Measurements from ENCODE around the gene EPS8. TPM values are rescaled to one million over a fixed set of nuclear protein-coding genes. Genes with fewer than 3 reads are reported as not detected.

The EPS8 gene
- polyA plus RNA-seq, 1 of the 3 experiments (the other 2 are of a cell fraction): 19.8 TPM

DNA sequence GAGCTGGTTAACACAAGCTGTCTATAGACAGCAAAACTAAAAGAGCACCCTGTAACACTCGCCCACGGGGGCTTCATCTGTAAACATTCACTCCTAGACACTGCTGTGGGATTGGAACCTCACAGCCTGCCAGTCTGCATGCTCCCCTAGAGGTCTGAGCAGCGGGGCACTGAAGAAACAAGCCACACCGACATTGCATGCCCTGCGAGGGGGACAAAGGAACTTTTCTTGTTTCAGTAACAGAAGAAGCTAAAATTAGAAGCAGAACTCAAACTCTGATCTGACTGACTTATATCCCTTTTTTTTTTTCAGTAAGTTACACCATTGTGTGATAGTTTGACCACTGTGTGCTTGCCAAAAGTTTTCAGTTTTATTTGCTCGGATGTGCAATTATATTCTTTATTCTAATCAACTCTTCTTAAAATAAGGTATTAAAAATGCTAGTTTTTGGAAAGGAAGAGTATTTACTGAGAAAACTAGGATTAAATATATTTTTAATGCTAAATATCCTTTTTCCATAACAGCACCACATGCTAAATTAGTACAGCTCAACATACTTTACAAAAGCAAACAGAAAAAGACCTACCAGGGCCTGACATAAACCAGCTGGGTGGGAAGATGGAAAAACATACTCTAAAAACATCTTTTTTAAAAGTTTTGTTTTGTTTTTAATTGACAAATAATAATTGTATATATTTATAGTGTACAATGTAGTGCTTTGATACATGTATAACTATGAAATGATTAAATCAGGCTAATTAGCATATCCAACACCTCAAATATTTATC is 100.2 kb downstream of the EPS8 start:
- Histone ChIP-seq H3K9ac (no peak overlapping the region), H3K9me3 (no peaks in the 10 kb centered on the region), H3K4me2 (peak overlapping the region; percentile 57), H3K27me3 (ENCODE audit: insufficient read depth) (no peaks in the 10 kb centered on the region), H2AFZ (ENCODE audit: low read depth) (no peak overlapping the region), H3F3A (replicated peaks; ENCODE audit: insufficient read depth) (peaks cover 18% of the 10 kb centered on the region), H3K79me2 (ENCODE audit: insufficient read depth) (peaks cover 44% of the 10 kb centered on the region), H3K4me1 (ENCODE audit: control insufficient read depth in 1 of 2, insufficient read depth in 2 of 2, low read depth in 1 of 2, low read length in 1 of 2) (peaks cover 0 to 10% of the 10 kb centered on the region in 2 experiments; a peak in 1 of 4 replicates), H3K36me3 (replicated peaks in 1 of 2; ENCODE audit: control insufficient read depth in 1 of 2, insufficient read depth in 2 of 2, low read length in 1 of 2) (no peaks in the 10 kb centered on the region), H4K20me1 (ENCODE audit: insufficient read depth) (no peaks in the 10 kb centered on the region), H3K4me3 (ENCODE audit: low read depth in 2 of 2, low read length in 1 of 2) (no peak overlapping the region; a peak in 1 of 4 replicates), H3K27ac (ENCODE audit: low read depth in 2 of 2, low read length in 1 of 2) (peak overlapping the region in 1 of 2 experiments; percentile 27; a peak in 2 of 4 replicates), H3K9me2 (no peaks in the 10 kb centered on the region)
- WGBS (ENCODE audit: low lambda C conversion rate): 62% methylated on average over 6 of the region's 6 CpGs
- DNase-seq: no peak
- POLR2A ChIA-PET: no interaction called here
- CTCF ChIA-PET: interaction anchor here (0.9 to 1.0 kb wide), 2 partner anchors 8 to 99 kb away, joined by 3 read pairs; no protein-coding TSS in a partner anchor
- TF ChIP-seq YY1 (IDR thresholded peaks at IDR 0.05; ENCODE audit: low read depth): no peak
- TF ChIP-seq EP300 (IDR thresholded peaks at IDR 0.05; ENCODE audit: borderline replicate concordance in 1 of 2, low read depth in 1 of 2, low read length in 1 of 2): no peak
- TF ChIP-seq GABPA (IDR thresholded peaks at IDR 0.05; ENCODE audit: low read depth): no peak
- no peak for TF ChIP-seq EZH2phosphoT487 (IDR thresholded peaks at IDR 0.05; ENCODE audit: borderline replicate concordance, low read depth)
- TF ChIP-seq SMC3 (IDR thresholded peaks at IDR 0.05; ENCODE audit: low read depth, low read length): no peak
- TF ChIP-seq TAF1 (IDR thresholded peaks at IDR 0.05; ENCODE audit: borderline replicate concordance, low read depth, low read length): no peak
- TF ChIP-seq TCF12 (IDR thresholded peaks at IDR 0.05): no peak
- no peak for TF ChIP-seq MEF2A (IDR thresholded peaks at IDR 0.05; ENCODE audit: borderline replicate concordance, low read depth)
- no peak for TF ChIP-seq RCOR1 (IDR thresholded peaks at IDR 0.05; ENCODE audit: low read length)
- no peak for TF ChIP-seq FOXJ3 (CRISPR knock-in tag; IDR thresholded peaks at IDR 0.05)
- TF ChIP-seq RAD21 (IDR thresholded peaks at IDR 0.05; ENCODE audit: low read length): no peak
- TF ChIP-seq, protein P1, sequence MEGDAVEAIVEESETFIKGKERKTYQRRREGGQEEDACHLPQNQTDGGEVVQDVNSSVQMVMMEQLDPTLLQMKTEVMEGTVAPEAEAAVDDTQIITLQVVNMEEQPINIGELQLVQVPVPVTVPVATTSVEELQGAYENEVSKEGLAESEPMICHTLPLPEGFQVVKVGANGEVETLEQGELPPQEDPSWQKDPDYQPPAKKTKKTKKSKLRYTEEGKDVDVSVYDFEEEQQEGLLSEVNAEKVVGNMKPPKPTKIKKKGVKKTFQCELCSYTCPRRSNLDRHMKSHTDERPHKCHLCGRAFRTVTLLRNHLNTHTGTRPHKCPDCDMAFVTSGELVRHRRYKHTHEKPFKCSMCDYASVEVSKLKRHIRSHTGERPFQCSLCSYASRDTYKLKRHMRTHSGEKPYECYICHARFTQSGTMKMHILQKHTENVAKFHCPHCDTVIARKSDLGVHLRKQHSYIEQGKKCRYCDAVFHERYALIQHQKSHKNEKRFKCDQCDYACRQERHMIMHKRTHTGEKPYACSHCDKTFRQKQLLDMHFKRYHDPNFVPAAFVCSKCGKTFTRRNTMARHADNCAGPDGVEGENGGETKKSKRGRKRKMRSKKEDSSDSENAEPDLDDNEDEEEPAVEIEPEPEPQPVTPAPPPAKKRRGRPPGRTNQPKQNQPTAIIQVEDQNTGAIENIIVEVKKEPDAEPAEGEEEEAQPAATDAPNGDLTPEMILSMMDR (IDR thresholded peaks at IDR 0.05): no peak

DNA sequence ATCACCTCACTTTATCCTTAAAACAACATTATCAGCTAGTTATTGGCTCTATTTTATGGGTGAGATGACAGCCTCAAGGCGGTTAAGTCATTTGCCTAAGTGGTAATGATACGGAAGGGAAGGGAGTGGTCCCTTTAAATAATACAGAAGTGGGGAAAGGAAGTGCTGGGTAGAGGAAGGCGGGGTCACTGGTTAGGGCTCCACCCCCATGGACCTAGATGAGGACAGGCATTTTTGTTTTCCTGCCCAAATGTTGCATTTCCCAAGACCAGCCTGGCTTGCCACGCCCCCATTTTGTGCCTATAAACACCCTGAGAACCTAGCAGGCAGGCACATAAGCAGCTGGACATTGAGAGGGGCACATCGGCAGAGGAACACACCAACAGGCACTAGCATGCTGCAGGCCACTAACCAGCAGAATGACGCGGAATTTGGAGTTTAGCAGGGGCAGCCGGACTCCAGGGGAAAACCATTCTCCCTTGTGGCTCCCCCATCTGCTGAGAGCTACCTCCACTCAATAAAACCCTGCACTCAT is 100.9 kb downstream of the EPS8 start:
- no peak for DNase-seq
- no peaks in the 10 kb centered on the region for H3K9me3 ChIP-seq
- no peaks in the 10 kb centered on the region; the same call in 1 of the 2 replicates for H3K9me2 ChIP-seq
- H3K9ac ChIP-seq: no peak overlapping the region
- no peaks in the 10 kb centered on the region for H4K20me1 ChIP-seq (ENCODE audit: insufficient read depth)
- H3F3A ChIP-seq (replicated peaks; ENCODE audit: insufficient read depth): peaks cover 25% of the 10 kb centered on the region
- no peak overlapping the region for H3K4me3 ChIP-seq (ENCODE audit: low read depth in 2 of 2, low read length in 1 of 2)
- peaks cover 0 to 10% of the 10 kb centered on the region in 2 experiments; a peak in 1 of 4 replicates for H3K4me1 ChIP-seq (ENCODE audit: control insufficient read depth in 1 of 2, insufficient read depth in 2 of 2, low read depth in 1 of 2, low read length in 1 of 2)
- H3K36me3 ChIP-seq (replicated peaks in 1 of 2; ENCODE audit: control insufficient read depth in 1 of 2, insufficient read depth in 2 of 2, low read length in 1 of 2): no peaks in the 10 kb centered on the region
- H2AFZ ChIP-seq (ENCODE audit: low read depth): no peak overlapping the region
- peaks cover 49% of the 10 kb centered on the region for H3K79me2 ChIP-seq (ENCODE audit: insufficient read depth)
- ChIA-PET CTCF (interaction anchor here (0.9 to 1.0 kb wide), 2 partner anchors 9 to 98 kb away, joined by 3 read pairs; no protein-coding TSS in a partner anchor), POLR2A (no interaction called here)
- 60% methylated on average over 8 of the region's 8 CpGs for WGBS (ENCODE audit: low lambda C conversion rate)
- no peaks in the 10 kb centered on the region for H3K27me3 ChIP-seq (ENCODE audit: insufficient read depth)
- H3K27ac ChIP-seq (ENCODE audit: low read depth in 2 of 2, low read length in 1 of 2): no peak overlapping the region; a peak in 1 of 4 replicates
- peak overlapping the region; percentile 57 for H3K4me2 ChIP-seq
- TF ChIP-seq, protein P2, sequence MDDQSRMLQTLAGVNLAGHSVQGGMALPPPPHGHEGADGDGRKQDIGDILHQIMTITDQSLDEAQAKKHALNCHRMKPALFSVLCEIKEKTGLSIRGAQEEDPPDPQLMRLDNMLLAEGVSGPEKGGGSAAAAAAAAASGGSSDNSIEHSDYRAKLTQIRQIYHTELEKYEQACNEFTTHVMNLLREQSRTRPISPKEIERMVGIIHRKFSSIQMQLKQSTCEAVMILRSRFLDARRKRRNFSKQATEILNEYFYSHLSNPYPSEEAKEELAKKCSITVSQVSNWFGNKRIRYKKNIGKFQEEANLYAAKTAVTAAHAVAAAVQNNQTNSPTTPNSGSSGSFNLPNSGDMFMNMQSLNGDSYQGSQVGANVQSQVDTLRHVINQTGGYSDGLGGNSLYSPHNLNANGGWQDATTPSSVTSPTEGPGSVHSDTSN (IDR thresholded peaks at IDR 0.05): no peak
- TF ChIP-seq, protein P3, sequence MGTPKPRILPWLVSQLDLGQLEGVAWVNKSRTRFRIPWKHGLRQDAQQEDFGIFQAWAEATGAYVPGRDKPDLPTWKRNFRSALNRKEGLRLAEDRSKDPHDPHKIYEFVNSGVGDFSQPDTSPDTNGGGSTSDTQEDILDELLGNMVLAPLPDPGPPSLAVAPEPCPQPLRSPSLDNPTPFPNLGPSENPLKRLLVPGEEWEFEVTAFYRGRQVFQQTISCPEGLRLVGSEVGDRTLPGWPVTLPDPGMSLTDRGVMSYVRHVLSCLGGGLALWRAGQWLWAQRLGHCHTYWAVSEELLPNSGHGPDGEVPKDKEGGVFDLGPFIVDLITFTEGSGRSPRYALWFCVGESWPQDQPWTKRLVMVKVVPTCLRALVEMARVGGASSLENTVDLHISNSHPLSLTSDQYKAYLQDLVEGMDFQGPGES (IDR thresholded peaks at IDR 0.05; ENCODE audit: low read depth, low read length): no peak
- TF ChIP-seq JUND (IDR thresholded peaks at IDR 0.05) (no peak), FOSL2 (IDR thresholded peaks at IDR 0.05; ENCODE audit: borderline replicate concordance, low read depth) (no peak), RFX5 (IDR thresholded peaks at IDR 0.05; ENCODE audit: low read length) (no peak), POLR2AphosphoS5 (IDR thresholded peaks at IDR 0.05; ENCODE audit: low read depth, low read length) (no peak), RAD21 (IDR thresholded peaks at IDR 0.05; ENCODE audit: low read length) (no peak), FOXJ3 (CRISPR knock-in tag; IDR thresholded peaks at IDR 0.05) (no peak), MXI1 (IDR thresholded peaks at IDR 0.05; ENCODE audit: low read depth, low read length) (no peak), EZH2phosphoT487 (IDR thresholded peaks at IDR 0.05; ENCODE audit: borderline replicate concordance, low read depth) (no peak)
- TF ChIP-seq, protein P4, sequence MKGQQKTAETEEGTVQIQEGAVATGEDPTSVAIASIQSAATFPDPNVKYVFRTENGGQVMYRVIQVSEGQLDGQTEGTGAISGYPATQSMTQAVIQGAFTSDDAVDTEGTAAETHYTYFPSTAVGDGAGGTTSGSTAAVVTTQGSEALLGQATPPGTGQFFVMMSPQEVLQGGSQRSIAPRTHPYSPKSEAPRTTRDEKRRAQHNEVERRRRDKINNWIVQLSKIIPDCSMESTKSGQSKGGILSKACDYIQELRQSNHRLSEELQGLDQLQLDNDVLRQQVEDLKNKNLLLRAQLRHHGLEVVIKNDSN (IDR thresholded peaks at IDR 0.05; ENCODE audit: borderline replicate concordance, low read depth): no peak
- TF ChIP-seq, protein P5, sequence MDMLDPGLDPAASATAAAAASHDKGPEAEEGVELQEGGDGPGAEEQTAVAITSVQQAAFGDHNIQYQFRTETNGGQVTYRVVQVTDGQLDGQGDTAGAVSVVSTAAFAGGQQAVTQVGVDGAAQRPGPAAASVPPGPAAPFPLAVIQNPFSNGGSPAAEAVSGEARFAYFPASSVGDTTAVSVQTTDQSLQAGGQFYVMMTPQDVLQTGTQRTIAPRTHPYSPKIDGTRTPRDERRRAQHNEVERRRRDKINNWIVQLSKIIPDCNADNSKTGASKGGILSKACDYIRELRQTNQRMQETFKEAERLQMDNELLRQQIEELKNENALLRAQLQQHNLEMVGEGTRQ (IDR thresholded peaks at IDR 0.05; ENCODE audit: borderline replicate concordance, low read depth, low read length): no peak

Data from SK-N-SH (cell line).